Activated CD8-positive, alpha-beta memory T cell treated with anti-CD3 and anti-CD28 coated beads for 24 hours (primary cell): ENCODE data around the gene CEP41.

Experiments used
- DNase-seq: peaks from one replicate; pipeline ENCODE4 v3.0.0-alpha.2; 2020

The CEP41 gene

GRCh38 chr7:130346941-130347340 is 93.9 kb downstream of the CEP41 start:
- no peak for DNase-seq

GRCh38 chr7:130346177-130346905 is 94.5 kb downstream of the CEP41 start:
- DNase-seq, result no peak

GRCh38 chr7:130345725-130346124 is 95.1 kb downstream of the CEP41 start:
- DNase-seq, result no peak

- no peak for DNase-seq
These were observed 95.7 kb downstream of the CEP41 start for GRCh38 chr7:130345136-130345535.

- DNase-seq, result no peak
These were observed 96.4 kb downstream of the CEP41 start, which contains the start of gene CPA5 for GRCh38 chr7:130344271-130344866. TSS of gene CPA5 (plus strand) at chr7:130344816. CDS start at chr7:130346486, 1,670 bp downstream.
